ENCODE measurements around the gene USP54. TPM values are rescaled to one million over a fixed set of nuclear protein-coding genes. Genes with fewer than 3 reads are reported as not detected.

Gene USP54
- total and polyA plus RNA-seq, 2 donors (not counting 1 experiment from before 2014, with no cell fraction given): 7.8 to 9.9 TPM

GRCh38 chr10:73509695-73510094, 81.4 kb downstream of the USP54 start:
- H3K9me3 ChIP-seq (ENCODE audit: control insufficient read depth, insufficient read depth, low read depth, low read length): no peaks in the 10 kb centered on the region
- no peak overlapping the region for H3K4me3 ChIP-seq (replicated peaks in 1 of 4; ENCODE audit: control extremely low read depth in 1 of 4, insufficient read depth in 1 of 4, low read depth in 3 of 4, low read length in 4 of 4)
- no peaks in the 10 kb centered on the region for H3K79me2 ChIP-seq (ENCODE audit: control insufficient read depth, insufficient read depth, low read length)
- H3K36me3 ChIP-seq (ENCODE audit: control insufficient read depth, insufficient read depth, low read length): peaks cover 3% of the 10 kb centered on the region
- H3K4me2 ChIP-seq (ENCODE audit: extremely low read depth, insufficient read depth, low read length): no peak overlapping the region
- no peak overlapping the region for H3K9ac ChIP-seq (ENCODE audit: insufficient read depth, low read length)
- no peak for TF ChIP-seq CTCF (conservative IDR thresholded peaks at IDR 0.05 in 1 of 2, IDR thresholded peaks at IDR 0.05 in 1 of 2; ENCODE audit: low read depth in 1 of 2, low read length in 2 of 2)
- no peak for TF ChIP-seq EZH2 (IDR thresholded peaks at IDR 0.05; ENCODE audit: low read length, missing control alignments)
- no peaks in the 10 kb centered on the region for H3K4me1 ChIP-seq (ENCODE audit: control insufficient read depth, extremely low read depth, insufficient read depth, low read length)
- no peaks in the 10 kb centered on the region for H4K20me1 ChIP-seq (ENCODE audit: control insufficient read depth, extremely low read depth, insufficient read depth, low read length)
- H3K27me3 ChIP-seq (ENCODE audit: control insufficient read depth, insufficient read depth, low read length): no peaks in the 10 kb centered on the region
- no peak for DNase-seq (ENCODE audit: low read depth in 2 of 2)
- H2AFZ ChIP-seq (ENCODE audit: low read length): no peak overlapping the region
- H3K27ac ChIP-seq (ENCODE audit: insufficient read depth, low read length): no peak overlapping the region

- H3K4me2 ChIP-seq (ENCODE audit: extremely low read depth, insufficient read depth, low read length): no peak overlapping the region
- H3K27ac ChIP-seq (ENCODE audit: insufficient read depth, low read length): no peak overlapping the region
- TF ChIP-seq EZH2 (IDR thresholded peaks at IDR 0.05; ENCODE audit: low read length, missing control alignments) (no peak), CTCF (conservative IDR thresholded peaks at IDR 0.05 in 1 of 2, IDR thresholded peaks at IDR 0.05 in 1 of 2; ENCODE audit: low read depth in 1 of 2, low read length in 2 of 2) (no peak)
These were observed 84.7 kb downstream of the USP54 start for GRCh38 chr10:73506491-73506890.

GRCh38 chr10:73506074-73506473, 85.1 kb downstream of the USP54 start:
- Histone ChIP-seq H3K4me2 (ENCODE audit: extremely low read depth, insufficient read depth, low read length) (no peak overlapping the region), H3K79me2 (ENCODE audit: control insufficient read depth, insufficient read depth, low read length) (no peaks in the 10 kb centered on the region), H2AFZ (ENCODE audit: low read length) (no peak overlapping the region), H3K9ac (ENCODE audit: insufficient read depth, low read length) (no peak overlapping the region), H3K4me3 (replicated peaks in 1 of 4; ENCODE audit: control extremely low read depth in 1 of 4, insufficient read depth in 1 of 4, low read depth in 3 of 4, low read length in 4 of 4) (no peak overlapping the region), H4K20me1 (ENCODE audit: control insufficient read depth, extremely low read depth, insufficient read depth, low read length) (no peaks in the 10 kb centered on the region), H3K27ac (ENCODE audit: insufficient read depth, low read length) (no peak overlapping the region), H3K9me3 (ENCODE audit: control insufficient read depth, insufficient read depth, low read depth, low read length) (no peaks in the 10 kb centered on the region), H3K36me3 (ENCODE audit: control insufficient read depth, insufficient read depth, low read length) (peaks cover 3% of the 10 kb centered on the region), H3K4me1 (ENCODE audit: control insufficient read depth, extremely low read depth, insufficient read depth, low read length) (peaks cover 3% of the 10 kb centered on the region), H3K27me3 (ENCODE audit: control insufficient read depth, insufficient read depth, low read length) (no peaks in the 10 kb centered on the region)
- TF ChIP-seq CTCF (conservative IDR thresholded peaks at IDR 0.05 in 1 of 2, IDR thresholded peaks at IDR 0.05 in 1 of 2; ENCODE audit: low read depth in 1 of 2, low read length in 2 of 2): no peak
- TF ChIP-seq EZH2 (IDR thresholded peaks at IDR 0.05; ENCODE audit: low read length, missing control alignments): no peak
- DNase-seq (ENCODE audit: low read depth in 2 of 2): no peak

More at GRCh38 chr10:73506491-73506890, 84.7 kb downstream of the USP54 start:
- Histone ChIP-seq H3K27me3 (ENCODE audit: control insufficient read depth, insufficient read depth, low read length) (no peaks in the 10 kb centered on the region), H3K4me1 (ENCODE audit: control insufficient read depth, extremely low read depth, insufficient read depth, low read length) (peaks cover 2% of the 10 kb centered on the region), H3K9me3 (ENCODE audit: control insufficient read depth, insufficient read depth, low read depth, low read length) (no peaks in the 10 kb centered on the region), H2AFZ (ENCODE audit: low read length) (no peak overlapping the region), H3K9ac (ENCODE audit: insufficient read depth, low read length) (no peak overlapping the region), H3K36me3 (ENCODE audit: control insufficient read depth, insufficient read depth, low read length) (peaks cover 3% of the 10 kb centered on the region), H3K4me3 (replicated peaks in 1 of 4; ENCODE audit: control extremely low read depth in 1 of 4, insufficient read depth in 1 of 4, low read depth in 3 of 4, low read length in 4 of 4) (no peak overlapping the region), H3K79me2 (ENCODE audit: control insufficient read depth, insufficient read depth, low read length) (no peaks in the 10 kb centered on the region), H4K20me1 (ENCODE audit: control insufficient read depth, extremely low read depth, insufficient read depth, low read length) (no peaks in the 10 kb centered on the region)
- DNase-seq (ENCODE audit: low read depth in 2 of 2): peak in 1 of 2 donors; percentile 56
